ENCODE results near the gene RRM1.
"Not testable (repeated sequence)": the region's sequence is repeated elsewhere in the genome, so short reads cannot be mapped to it uniquely, and the experiment has no call there.

RRM1 gene
- total RNA-seq, result 62.1 to 80.6 reads per million in 2 experiments

DNA sequence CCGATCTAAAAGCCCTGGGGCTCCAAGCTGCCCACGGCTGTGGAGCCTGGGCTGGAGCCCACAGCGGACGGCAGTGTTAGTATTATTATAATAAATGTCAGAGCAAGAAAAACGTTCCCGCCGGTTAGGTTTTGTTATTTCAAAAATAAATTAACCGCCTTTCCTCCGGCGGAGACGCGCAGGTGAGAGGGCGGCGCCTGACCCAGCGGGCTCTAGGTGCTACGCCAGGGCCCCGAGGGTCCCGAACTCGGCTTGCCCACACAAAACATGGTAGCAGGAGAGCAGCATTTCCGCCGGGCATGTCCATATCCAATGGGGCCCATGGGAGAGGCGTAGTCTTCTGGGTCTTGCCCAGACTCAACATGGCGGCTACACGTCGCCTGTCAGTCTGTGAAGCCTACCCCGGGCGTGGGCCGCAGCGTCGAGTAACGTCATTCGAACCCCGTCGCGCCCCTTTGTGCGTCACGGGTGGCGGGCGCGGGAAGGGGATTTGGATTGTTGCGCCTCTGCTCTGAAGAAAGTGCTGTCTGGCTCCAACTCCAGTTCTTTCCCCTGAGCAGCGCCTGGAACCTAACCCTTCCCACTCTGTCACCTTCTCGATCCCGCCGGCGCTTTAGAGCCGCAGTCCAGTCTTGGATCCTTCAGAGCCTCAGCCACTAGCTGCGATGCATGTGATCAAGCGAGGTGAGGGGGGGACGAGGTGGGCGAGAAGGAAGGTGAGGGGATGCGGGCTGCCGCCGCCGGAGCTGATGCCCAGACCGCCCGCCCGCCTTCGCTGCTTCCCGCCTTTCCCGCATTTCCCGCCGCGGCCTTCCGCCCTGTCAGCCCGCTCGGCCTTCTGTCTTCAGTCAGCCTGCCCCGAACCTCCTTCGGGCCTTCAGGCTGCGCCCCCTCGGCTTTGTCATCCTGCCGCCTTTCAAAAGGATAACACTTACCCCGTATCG lies at the start of gene RRM1:
Gene RRM1 (plus strand): TSS at position 452 of the 944 bp plus-strand sequence. CDS start 214 bp downstream, at position 666.
- DNase-seq (ENCODE audit: low read depth), result peak; percentile 90

DNA sequence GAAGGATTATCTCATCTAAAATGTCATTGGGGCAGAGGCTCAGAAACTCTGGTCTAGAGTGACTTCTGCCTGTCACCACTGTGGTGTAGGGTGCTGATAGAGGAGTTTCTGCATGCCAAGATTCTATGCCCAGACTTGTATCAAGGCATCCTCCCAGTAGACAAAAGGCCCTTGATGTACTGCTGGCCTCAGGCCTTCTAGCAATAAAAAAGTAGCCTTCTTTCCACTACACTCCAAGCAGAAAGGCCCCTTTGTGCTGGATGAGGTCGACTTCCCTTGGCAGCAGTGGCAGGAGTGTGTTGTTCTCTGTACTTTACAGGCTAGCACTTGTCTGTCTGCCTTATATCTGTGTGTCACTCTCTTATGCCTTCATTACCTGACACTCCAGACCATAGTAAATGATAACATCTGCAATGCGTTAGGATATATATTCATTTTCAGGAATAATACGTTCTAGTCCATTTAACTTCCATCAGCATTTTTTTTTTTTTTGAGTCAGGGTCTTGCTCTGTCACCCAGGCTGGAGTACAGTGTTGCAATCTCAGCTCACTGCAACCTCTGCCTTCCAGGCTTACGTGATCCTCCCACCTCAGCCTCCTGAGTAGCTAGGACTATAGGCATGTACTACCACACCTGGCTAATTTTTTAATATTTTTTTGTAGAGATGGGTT lies 49.5 kb upstream of the RRM1 start:
- no peak for DNase-seq (ENCODE audit: low read depth)

- no peak for DNase-seq (ENCODE audit: low read depth)
These were observed 46.3 kb upstream of the RRM1 start for GRCh38 chr11:4048340-4048739.

GRCh38 chr11:4049006-4049405 lies 45.6 kb upstream of the RRM1 start:
- no peak for DNase-seq (ENCODE audit: low read depth)

DNA sequence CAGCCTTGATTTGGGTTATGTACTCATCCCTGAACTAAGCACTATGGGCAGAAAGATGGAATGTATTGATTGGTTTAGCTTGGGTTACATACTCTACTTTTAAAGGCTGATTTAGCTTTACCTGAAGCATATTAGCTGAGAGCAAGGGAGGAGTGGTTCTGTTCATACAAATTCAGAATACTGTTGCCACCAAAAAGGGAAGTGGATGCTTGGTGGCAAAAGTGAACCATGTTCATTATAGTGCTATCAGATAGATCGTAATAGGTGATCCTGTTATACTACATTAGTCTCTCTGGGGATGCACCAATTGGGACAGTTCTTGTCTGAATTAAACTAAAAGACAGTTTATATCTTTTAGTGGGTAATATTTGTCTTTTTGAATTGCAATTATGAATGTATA lies 44.5 kb upstream of the RRM1 start:
- DNase-seq (ENCODE audit: low read depth), result no peak

DNA sequence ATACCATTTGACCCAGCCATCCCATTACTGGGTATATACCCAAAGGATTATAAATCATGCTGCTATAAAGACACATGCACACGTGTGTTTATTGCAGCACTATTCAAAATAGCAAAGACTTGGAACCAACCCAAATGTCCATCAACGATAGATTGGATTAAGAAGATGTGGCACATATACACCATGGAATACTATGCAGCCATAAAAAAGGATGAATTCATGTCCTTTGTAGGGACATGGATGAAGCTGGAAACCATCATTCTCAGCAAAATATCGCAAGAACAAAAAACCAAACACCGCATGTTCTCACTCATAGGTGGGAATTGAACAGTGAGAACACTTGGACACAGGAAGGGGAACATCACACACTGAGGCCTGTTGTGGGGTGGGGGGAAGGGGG lies 41.4 kb upstream of the RRM1 start:
- DNase-seq (ENCODE audit: low read depth), result not testable (repeated sequence)

DNA sequence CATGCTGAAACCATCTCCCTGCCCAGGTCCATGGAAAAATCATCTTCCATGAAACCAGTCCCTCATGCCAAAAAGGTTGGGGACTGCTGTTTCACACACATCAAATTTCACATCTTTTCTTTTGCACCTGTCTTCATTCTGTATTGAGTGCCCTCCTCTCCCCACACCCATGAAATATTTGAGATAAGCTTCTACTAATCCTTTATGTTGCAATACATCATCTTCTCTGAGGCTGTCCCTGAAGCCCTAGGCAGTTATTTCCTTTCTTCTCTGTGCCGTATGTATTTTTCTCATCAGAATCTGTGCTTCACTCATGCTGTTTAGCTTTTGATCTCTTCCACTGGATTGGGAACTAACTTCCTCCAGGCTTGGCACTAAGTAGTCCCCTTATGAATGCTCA lies 40.0 kb upstream of the RRM1 start:
- DNase-seq (ENCODE audit: low read depth), result no peak

DNA sequence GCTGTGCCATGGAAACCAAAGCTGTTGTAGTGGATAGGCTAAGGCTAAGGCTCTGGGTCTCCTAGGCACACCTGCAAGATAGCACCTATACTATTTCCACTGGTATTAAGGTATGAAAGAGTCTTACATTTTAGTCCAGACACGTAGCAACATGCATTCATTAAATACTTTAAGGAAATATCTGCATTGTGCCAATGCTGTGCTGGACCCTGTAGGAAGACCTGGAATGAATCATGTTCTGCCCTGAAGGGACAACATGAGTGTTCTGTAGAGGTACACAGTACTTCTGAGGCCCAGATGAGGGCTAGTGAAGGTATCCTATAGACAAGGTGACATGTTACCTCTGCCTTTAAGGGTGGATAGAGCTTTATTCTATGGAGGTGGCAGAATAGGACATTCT lies 35.2 kb upstream of the RRM1 start:
- DNase-seq (ENCODE audit: low read depth), result no peak

GRCh38 chr11:4060182-4060923 lies 34.2 kb upstream of the RRM1 start:
- DNase-seq (ENCODE audit: low read depth), result no peak

DNA sequence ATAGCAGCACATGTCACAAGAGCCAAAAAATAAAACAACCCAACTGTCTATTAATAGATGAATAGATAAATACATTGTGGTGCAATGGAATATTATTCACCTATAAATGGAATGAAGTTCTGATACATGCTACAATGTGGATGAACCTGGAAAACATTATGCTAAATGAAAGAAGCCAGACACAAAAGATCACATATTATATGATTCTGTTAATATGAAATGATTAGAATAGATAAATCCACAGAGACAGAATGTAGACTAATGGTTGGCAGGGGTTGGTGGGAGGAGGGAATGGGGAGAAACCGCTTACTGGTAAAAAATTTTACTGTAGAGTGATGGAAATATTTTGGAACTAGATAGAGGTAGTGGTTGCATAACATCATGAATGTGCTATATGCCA lies 32.9 kb upstream of the RRM1 start:
- no peak for DNase-seq (ENCODE audit: low read depth)

DNA sequence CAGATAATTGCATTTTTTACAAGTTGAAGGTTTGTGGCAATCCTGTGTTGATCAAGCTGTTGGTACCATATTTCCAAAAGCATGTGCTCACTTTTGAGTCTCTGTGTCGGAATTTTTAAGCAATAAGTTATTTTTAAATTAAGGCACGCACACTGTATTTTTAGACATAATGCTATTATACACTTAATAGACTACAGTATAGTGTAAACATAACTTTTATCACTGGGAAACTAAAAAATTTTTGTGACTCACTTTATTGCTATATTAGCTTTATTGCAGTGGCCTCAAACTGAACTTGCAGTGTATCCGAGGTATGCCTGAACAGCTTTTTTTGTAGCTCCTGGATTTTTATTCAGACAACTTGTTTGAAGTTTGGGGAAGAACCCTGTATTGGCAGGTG lies 31.3 kb upstream of the RRM1 start:
- no peak for DNase-seq (ENCODE audit: low read depth)

DNA sequence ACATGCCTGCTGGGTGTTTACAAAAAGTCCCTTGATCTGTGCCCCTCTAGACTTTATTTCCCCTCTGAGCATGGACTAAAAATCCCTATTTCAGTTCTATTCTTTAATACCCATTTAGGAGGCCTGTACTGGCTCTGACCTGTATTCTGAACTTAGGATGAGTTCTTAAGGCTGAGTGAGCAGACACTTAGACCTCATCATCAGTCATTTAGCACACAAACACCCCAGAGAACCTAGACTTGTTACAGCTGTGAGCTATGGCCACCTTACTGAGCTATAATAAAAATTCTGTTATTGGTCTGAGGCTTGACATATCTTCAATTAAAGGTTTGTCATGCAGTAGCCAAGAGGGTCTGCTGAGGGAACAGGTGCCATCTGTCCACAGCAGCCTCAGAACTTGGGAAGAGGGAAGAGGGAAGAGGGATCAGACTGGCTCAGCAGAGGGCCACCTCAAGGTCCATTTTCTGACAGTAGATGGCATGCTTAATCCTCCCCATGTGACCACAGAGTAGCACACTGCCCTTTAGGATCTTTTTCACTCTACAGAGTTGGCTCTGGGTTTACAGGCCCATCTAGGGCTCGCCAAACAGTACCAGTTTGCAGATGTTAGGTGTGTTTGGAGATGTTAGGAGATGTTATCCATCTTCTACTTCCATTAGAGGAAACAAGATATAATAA lies 30.2 kb upstream of the RRM1 start:
- DNase-seq (ENCODE audit: low read depth), result no peak

DNA sequence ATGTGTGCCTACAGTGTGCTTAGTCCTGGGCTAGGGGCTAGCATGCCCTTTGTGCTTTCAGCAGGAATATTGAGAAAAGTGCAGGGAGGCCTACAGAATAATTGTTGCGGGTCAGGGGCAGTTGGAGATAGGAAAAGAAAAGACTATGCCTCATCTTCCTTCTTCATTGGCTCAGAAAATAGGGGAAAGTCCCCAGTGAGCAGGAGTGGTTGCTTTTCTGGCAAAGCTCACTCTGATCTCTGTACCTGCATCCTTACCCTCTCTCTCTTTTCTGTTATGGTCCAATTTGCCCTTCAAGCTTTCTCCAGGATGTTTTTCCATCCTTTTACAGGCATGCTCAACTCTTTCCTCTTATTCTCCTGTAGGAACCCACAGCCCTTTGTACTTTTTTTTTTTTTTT lies 29.5 kb upstream of the RRM1 start:
- no peak for DNase-seq (ENCODE audit: low read depth)

- no peak for DNase-seq (ENCODE audit: low read depth)
These were observed 28.8 kb upstream of the RRM1 start for GRCh38 chr11:4065601-4066377.

GRCh38 chr11:4066910-4067309 lies 27.7 kb upstream of the RRM1 start:
- no peak for DNase-seq (ENCODE audit: low read depth)

GRCh38 chr11:4068962-4069361 lies 25.6 kb upstream of the RRM1 start:
- no peak for DNase-seq (ENCODE audit: low read depth)

DNA sequence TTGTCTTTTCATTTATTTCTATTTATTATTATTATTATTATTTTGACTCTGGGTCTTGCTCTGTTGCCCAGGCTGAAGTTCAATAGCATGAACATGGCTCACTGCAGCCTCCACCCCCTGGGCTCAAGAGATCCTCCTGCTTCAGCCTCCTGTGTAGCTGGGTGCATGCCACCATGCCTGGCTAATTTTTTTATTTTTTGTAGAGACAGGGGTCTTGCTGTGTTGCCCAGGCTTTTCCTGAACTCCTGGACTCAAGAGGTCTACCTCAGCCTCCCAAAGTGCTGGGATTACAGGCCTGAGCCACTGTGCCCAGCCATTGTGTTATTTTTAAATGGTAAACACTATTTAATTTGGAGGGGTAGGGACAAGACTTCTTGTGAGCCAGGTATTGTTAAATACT lies 23.3 kb upstream of the RRM1 start:
- no peak for DNase-seq (ENCODE audit: low read depth)

GRCh38 chr11:4071914-4072313 lies 22.7 kb upstream of the RRM1 start:
- DNase-seq (ENCODE audit: low read depth), result no peak

- peak; percentile 42 for DNase-seq (ENCODE audit: low read depth)
These were observed 21.8 kb upstream of the RRM1 start for GRCh38 chr11:4072668-4073285.

- no peak for DNase-seq (ENCODE audit: low read depth)
These were observed 20.3 kb upstream of the RRM1 start for GRCh38 chr11:4074266-4074665.

GRCh38 chr11:4076774-4077173 lies 17.8 kb upstream of the RRM1 start:
- no peak for DNase-seq (ENCODE audit: low read depth)

Data from T follicular helper cell (primary cell).